ENCODE data around the gene GDPD1. TPM values are rescaled to one million over a fixed set of nuclear protein-coding genes. Genes with fewer than 3 reads are reported as not detected.

The GDPD1 gene
- total RNA-seq, 2 donors from 2014 or later: 23.2 to 42.1 TPM

DNA sequence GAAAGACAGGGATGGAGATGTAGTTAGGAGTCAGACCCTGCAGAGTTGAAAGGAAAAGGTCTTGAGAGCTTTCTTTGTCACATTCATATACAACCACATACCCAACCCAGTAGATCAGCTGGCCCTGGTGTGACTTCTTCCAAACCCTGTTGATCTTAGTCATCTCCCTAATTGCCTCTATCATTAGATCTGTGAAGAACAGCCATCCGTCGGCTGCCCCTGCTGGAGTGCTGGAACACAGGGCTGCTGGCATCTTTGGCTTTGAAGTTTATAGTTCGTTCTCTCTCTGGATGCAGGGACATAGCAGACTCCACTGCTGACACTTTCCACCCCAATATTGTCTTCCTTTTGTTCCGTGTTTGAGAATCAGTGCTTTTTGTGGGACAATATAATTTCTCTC is 20.9 kb upstream of the GDPD1 start:
- Histone ChIP-seq H3K9ac (ENCODE audit: extremely low read depth, low read length, poor library complexity, severe bottlenecking) (no peak overlapping the region), H3K27me3 (ENCODE audit: control insufficient read depth, insufficient read depth, low read length, poor library complexity, severe bottlenecking) (no peaks in the 10 kb centered on the region), H3K36me3 (ENCODE audit: control insufficient read depth, insufficient read depth, low read length) (peaks cover 79% of the 10 kb centered on the region), H3K9me3 (ENCODE audit: control insufficient read depth, low read length) (no peaks in the 10 kb centered on the region), H3K4me1 (ENCODE audit: control insufficient read depth, insufficient read depth, low read length) (no peaks in the 10 kb centered on the region), H3K4me3 (ENCODE audit: low read length) (no peak overlapping the region), H3K27ac (ENCODE audit: low read depth, low read length) (no peak overlapping the region)
- Mint-ChIP-seq H3K27me3 (ENCODE audit: insufficient read depth) (no peaks in the 10 kb centered on the region), H3K4me1 (no peaks in the 10 kb centered on the region), H3K36me3 (ENCODE audit: low read depth) (peaks cover 57% of the 10 kb centered on the region), H3K27ac (no peak overlapping the region), H3K9me3 (no peaks in the 10 kb centered on the region), H3K4me3 (no peak overlapping the region)
- no peak for DNase-seq
- TF ChIP-seq, protein P1, sequence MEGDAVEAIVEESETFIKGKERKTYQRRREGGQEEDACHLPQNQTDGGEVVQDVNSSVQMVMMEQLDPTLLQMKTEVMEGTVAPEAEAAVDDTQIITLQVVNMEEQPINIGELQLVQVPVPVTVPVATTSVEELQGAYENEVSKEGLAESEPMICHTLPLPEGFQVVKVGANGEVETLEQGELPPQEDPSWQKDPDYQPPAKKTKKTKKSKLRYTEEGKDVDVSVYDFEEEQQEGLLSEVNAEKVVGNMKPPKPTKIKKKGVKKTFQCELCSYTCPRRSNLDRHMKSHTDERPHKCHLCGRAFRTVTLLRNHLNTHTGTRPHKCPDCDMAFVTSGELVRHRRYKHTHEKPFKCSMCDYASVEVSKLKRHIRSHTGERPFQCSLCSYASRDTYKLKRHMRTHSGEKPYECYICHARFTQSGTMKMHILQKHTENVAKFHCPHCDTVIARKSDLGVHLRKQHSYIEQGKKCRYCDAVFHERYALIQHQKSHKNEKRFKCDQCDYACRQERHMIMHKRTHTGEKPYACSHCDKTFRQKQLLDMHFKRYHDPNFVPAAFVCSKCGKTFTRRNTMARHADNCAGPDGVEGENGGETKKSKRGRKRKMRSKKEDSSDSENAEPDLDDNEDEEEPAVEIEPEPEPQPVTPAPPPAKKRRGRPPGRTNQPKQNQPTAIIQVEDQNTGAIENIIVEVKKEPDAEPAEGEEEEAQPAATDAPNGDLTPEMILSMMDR (conservative IDR thresholded peaks at IDR 0.05): no peak
- WGBS, 2 experiments (ENCODE audit: insufficient coverage in 1 of 2, insufficient read length in 1 of 2): 92 to 94% methylated on average over 3 to 4 of the region's 4 CpGs

DNA sequence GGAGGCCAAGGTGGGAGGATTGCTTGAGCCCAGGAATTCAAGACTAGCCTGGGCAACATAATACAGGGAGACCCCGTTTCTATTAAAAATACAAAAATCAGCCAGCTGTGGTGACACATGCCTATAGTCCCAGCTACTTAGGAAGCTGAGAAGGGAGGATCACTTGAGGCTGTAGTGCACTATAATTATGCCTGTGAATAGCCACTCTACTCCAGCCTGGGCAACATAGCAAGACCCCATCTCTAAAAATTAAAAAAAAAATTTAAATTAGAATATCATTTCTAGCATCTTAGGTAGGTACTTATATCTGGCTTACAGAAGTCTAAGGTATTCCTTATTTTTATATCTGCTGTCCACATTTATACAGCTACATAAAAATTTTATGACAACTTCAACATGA is 18.0 kb upstream of the GDPD1 start:
- no peak overlapping the region for H3K27ac ChIP-seq (ENCODE audit: low read depth, low read length)
- H3K9ac ChIP-seq (ENCODE audit: extremely low read depth, low read length, poor library complexity, severe bottlenecking): no peak overlapping the region
- H3K36me3 Mint-ChIP-seq (ENCODE audit: low read depth): peaks cover 35% of the 10 kb centered on the region
- peaks cover 52% of the 10 kb centered on the region for H3K36me3 ChIP-seq (ENCODE audit: control insufficient read depth, insufficient read depth, low read length)
- TF ChIP-seq, protein P1 (conservative IDR thresholded peaks at IDR 0.05): no peak
- DNase-seq: no peak
- H3K4me3 Mint-ChIP-seq: no peak overlapping the region
- no peaks in the 10 kb centered on the region for H3K9me3 ChIP-seq (ENCODE audit: control insufficient read depth, low read length)
- no peaks in the 10 kb centered on the region for H3K27me3 ChIP-seq (ENCODE audit: control insufficient read depth, insufficient read depth, low read length, poor library complexity, severe bottlenecking)
- H3K27me3 Mint-ChIP-seq (ENCODE audit: insufficient read depth): no peaks in the 10 kb centered on the region
- H3K27ac Mint-ChIP-seq: no peak overlapping the region
- H3K9me3 Mint-ChIP-seq: no peaks in the 10 kb centered on the region
- H3K4me1 Mint-ChIP-seq: no peaks in the 10 kb centered on the region
- WGBS, 2 experiments (ENCODE audit: insufficient coverage in 1 of 2, insufficient read length in 1 of 2): 100% methylated on average over 1 of the region's 1 CpG
- no peak overlapping the region for H3K4me3 ChIP-seq (ENCODE audit: low read length)
- H3K4me1 ChIP-seq (ENCODE audit: control insufficient read depth, insufficient read depth, low read length): no peaks in the 10 kb centered on the region

DNA sequence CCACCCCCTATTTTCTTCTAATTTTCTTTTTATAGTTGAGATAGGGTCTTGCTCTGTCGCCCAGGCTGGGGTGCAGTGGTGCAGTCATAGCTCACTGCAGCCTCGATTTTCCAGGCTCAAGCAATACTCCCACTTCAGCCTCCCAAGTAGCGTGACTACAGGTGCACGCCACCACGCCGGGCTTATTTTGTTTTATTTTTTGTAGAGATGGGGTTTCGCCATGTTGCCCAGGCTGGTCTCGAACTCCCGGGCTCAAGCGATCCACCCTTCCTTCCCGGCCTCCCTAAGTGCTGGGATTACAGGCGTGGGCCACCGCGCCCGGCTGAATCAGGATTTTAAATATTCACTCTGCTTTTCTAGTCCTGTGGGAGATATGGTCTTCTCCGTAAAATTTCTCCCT is 941 bp upstream of the GDPD1 start:
- H3K27me3 Mint-ChIP-seq (ENCODE audit: insufficient read depth): no peaks in the 10 kb centered on the region
- Histone ChIP-seq H3K27ac (ENCODE audit: low read depth, low read length) (no peak overlapping the region), H3K4me1 (ENCODE audit: control insufficient read depth, insufficient read depth, low read length) (peaks cover 3% of the 10 kb centered on the region), H3K9me3 (ENCODE audit: control insufficient read depth, low read length) (no peaks in the 10 kb centered on the region), H3K4me3 (ENCODE audit: low read length) (no peak overlapping the region), H3K27me3 (ENCODE audit: control insufficient read depth, insufficient read depth, low read length, poor library complexity, severe bottlenecking) (no peaks in the 10 kb centered on the region), H3K9ac (ENCODE audit: extremely low read depth, low read length, poor library complexity, severe bottlenecking) (no peak overlapping the region), H3K36me3 (ENCODE audit: control insufficient read depth, insufficient read depth, low read length) (peaks cover 13% of the 10 kb centered on the region)
- H3K36me3 Mint-ChIP-seq (ENCODE audit: low read depth): peaks cover 11% of the 10 kb centered on the region
- WGBS, 2 experiments (ENCODE audit: insufficient coverage in 1 of 2, insufficient read length in 1 of 2): 97 to 98% methylated on average over 12 to 16 of the region's 16 CpGs
- peak overlapping the region; percentile 99 for H3K4me3 Mint-ChIP-seq
- no peaks in the 10 kb centered on the region for H3K9me3 Mint-ChIP-seq
- peaks cover 7% of the 10 kb centered on the region for H3K4me1 Mint-ChIP-seq
- TF ChIP-seq, protein P1 (conservative IDR thresholded peaks at IDR 0.05): no peak
- no peak for DNase-seq
- no peak overlapping the region for H3K27ac Mint-ChIP-seq

Measured in endodermal cell (in vitro differentiated cells).